HG03097 (cell line): ENCODE data around the gene TUFM.
"Not testable (repeated sequence)": the region's sequence is repeated elsewhere in the genome, so short reads cannot be mapped to it uniquely, and the experiment has no call there.

Experiments used
- ATAC-seq: cut with Tn5 transposase; IDR thresholded peaks from one replicate; pipeline ENCODE4 v1.9.1; 2021; ENCODE audit not compliant: unreplicated experiment, low FRiP score

The TUFM gene

DNA sequence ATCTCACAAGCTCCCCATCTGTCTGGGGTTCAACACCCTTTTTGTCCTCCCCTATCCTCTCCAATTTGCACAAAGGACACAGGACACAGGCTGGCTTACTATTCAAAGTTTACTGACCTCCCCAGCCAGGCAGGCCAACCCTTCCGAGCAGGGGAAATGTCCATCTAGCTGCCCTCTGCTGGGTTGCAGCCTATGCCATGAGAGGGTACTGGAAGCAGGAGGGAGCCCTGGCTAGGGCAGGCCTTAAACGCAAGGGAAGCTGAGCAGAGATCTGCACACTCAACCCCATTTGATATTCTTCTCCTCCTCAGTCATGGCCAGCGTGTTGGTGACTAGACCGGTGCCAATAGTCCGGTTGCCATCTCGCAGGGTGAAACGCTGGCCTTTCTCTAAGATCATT is 3.5 kb downstream of the TUFM start:
- ATAC-seq, result no peak

DNA sequence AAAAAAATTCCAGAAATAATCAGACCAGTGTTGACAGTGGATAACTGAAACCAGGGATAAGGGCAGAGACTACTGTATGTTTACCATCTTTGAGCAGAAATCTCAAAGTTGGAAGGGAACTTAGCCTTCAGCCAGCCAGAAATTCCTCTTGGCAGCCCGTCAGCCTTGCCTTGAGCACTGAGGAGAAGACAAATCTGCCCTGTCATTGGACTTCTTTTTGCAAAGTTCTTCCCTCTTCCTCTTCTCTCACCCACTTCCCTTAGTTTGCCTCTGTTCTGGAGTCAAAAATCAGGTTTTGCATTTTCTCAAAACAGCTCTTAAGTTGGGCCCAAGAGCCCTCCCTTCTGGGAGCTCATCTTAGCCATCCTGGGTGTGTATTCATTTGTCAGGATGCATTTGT is 6.2 kb downstream of the TUFM start:
- ATAC-seq, result no peak

DNA sequence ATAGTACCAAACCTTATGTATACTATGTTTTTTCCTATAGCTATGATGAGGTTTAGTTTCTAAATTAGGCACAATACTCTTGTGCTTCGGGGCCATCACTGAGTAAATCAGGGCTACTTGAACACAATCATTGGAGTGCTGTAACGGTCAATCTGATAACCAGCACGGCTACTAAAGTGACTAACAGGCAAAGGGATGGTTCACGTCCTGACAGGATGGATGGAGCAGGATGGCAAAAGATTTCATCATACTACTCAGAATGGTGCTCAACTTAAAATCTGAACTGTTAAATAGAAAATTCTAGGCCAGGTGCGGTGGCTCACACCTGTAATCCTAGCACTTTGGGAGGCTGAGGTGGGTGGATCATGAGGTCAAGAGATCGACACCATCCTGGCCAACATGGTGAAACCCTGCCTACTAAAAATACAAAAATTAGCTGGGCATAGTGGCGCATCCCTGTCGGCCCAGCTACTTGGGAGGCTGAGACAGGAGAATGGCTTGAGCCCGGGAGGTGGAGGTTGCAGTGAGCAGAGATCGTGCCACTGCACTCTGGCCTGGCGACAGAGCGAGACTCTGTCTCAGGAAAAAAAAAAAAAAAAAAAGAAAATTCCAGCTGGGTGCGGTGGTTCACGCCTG is 7.0 kb downstream of the TUFM start:
- no peak for ATAC-seq

DNA sequence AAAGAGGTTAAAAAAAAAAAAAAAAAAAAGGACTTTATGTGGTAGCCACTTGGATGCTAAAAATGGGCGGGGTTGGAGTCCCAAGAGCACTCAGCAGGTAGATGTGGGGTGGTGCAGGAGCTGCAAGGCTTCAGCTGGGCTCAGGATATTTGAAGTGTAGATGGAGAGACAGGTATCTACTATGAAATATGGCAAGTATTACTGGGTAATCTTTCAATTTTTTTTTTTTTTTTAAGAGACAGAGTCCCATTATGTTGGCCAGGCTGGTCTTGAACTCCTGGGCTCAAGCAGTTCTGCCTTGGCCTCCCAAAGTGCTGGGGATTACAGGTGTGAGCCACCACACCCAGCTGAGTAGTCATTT is 7.6 kb downstream of the TUFM start:
- no peak for ATAC-seq

DNA sequence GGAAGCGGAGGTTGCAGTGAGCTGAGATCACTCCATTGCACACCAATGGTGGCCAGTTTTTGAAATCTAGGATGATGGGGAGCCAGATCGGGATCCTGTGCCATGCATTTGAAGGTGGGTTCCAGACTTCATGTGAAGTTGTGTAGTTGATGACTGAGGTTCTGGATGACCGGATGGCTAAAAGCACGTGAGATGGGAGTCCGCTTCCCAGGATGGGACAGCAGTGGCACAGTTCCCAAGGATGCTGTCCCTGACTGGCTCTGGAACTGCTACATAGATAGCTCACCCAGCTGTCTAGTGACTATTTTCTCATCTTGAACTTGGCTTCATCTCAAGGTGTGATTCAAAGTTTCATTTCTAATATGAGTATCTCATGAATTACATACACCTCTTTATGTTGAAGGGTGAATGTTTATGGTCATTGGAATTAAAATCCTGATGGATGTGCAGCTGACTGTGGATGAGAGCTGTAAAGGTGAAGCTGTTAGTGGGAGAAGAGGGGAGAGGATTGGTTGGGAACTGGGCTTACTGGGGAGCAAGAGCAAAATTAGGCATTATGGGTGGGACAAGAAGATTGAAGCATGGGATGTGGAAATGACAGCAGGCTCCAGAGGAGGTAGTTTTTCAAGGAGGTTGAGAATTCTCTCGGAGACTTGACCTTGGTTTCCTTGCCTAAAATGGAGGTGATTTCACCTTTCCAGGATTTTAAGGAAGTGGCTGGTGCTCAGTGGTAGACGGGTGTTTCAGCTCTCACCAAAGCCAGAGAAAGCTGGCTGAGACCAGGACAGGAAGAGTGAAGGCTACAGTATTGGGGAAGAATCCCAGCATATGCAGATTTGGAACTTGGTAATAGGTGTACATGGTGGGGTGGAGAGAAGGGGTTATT is 8.2 kb downstream of the TUFM start:
- ATAC-seq, result no peak

DNA sequence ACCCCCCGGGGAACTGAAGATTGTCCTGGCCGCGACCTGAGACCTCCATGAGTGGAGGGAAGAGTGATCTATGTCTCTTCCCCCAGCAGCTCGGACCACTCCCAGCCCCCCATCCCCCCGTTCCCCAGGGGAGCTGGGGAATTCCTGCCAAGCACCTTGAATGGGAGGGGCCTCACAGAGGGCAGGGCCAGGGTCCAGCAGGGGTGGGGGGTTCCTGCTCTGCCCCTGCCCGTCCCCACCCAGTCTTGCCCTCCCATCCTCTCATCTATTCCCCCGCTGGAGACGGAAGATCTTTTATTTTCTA is 9.4 kb downstream of the TUFM start:
- no peak for ATAC-seq

DNA sequence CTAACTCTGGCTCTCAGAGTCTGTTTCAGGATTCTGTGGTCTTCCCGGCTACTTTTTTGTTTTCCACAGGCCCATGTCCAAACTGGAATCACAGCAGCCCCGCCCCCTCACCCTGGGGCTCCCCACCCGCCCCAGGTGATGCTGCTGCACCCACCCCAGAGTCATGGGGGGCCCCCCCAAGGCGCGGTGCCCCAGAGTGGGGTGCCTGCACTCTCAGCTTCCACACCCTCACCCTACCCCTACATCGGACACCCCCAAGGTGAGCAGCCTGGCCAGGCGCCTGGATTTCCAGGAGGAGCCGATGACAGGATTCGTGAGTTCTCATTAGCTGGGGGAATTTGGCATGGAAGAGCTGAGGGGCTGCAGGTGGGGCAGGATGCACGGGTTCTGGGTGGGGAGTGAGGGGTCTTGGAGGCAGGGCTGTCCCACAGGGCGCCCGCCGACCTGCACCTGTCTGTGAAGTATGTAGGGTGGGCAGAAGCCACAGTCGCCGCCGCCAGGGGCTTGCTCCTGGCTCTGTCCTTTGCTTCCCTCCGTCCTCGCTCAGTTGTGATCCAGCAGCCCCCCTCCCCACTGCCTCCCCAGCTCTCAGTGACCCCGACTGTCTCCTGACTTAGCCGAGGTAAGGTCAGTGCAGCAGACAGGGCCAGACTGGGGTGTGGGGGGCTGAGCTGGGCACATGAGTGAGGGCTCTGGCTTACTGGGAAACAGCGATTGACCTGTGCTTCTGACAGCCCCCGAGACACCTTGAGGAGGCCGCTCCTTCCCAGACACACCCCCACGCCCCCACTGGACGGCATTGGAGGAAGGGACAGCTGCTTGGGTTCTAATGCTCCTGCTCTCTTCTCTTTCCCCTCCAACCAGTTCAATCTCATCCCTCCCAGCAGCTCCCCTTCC is 10.0 kb downstream of the TUFM start:
- no peak for ATAC-seq

DNA sequence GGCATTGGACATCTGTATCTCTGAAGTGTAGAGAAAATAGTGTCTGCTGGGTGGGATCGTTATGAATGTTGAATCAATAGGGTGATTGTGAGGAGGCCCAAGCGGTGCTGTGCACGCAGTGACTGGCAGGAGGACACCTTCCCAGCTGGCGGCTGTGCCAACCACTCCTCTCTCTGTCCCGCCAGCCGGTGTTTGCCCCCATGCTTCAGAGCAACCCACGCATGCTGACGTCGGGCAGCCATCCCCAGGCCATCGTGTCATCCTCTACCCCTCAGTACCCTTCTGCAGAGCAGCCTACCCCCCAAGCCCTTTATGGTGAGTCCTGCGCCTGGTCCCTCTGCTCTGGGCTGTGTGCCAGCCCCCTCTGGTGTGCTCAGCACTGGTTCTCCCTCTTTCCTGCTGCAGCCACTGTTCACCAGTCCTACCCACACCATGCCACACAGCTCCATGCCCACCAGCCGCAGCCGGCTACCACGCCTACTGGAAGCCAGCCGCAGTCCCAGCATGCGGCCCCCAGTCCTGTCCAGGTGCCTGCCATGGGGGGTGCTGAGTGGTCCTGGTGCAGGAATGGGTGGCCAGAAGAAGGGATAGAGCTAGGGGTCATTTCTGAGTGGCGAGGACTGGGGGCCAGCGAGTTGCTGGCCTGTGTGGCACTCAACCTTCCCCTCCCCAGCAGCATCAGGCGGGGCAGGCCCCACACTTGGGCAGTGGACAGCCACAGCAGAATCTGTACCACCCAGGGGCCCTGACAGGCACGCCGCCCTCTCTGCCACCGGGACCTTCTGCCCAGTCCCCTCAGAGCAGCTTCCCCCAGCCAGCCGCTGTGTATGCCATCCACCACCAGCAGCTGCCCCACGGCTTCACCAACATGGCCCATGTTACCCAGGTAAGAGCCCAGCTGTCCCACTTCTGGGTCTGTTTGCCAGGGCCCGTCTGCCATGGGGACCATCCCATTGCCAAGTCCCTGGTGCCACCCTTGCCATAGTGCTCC is 11.0 kb downstream of the TUFM start:
- ATAC-seq, result no peak

DNA sequence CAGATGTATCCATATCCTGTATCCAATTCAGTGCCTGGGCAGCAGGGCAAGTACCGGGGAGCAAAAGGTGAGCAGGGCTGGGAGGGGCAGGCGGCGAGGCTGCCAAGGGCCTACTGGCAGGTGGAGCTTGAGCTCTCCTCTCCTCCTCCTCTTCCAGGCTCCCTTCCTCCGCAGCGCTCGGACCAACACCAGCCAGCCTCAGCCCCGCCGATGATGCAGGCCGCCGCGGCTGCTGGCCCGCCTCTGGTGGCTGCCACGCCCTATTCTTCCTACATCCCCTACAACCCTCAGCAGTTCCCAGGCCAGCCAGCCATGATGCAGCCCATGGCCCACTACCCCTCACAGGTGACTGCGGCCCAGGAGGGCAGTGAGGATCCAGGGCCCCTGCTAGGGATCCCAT is 11.8 kb downstream of the TUFM start:
- ATAC-seq, result no peak

DNA sequence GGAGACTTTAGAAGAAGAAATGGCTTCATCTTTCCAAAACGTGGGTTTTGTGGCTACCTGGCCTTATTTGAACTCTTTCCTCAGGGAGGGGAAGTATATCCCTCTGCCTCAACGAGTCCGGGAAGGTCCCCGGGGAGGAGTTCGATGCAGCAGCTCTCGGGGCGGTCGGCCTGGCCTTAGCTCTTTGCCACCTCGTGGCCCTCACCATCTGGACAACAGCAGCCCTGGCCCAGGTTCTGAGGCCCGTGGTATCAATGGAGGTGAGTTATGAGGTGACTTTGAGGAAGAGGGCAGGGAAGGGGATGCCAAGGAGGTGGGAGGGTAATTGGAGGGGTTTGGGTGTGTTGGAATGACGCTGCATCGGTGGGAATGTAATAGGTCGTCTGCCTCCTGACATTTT is 15.6 kb downstream of the TUFM start:
- ATAC-seq, result no peak

DNA sequence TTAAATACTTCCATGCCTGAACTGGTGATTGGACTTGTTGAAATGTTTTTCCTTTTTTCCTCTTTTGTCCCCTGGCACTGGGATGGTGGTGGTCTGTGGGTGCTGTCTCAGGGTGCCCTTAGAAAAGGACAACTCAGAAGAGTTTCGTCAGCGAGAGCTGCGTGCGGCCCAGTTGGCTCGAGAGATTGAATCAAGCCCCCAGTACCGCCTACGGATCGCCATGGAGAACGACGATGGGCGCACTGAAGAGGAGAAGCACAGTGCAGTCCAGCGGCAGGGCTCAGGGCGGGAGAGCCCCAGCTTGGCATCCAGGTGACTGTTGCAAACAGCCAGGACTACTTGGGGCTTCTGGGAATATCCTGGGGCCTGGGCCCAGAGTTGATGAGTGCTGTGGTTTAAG is 16.4 kb downstream of the TUFM start:
- ATAC-seq, result no peak

DNA sequence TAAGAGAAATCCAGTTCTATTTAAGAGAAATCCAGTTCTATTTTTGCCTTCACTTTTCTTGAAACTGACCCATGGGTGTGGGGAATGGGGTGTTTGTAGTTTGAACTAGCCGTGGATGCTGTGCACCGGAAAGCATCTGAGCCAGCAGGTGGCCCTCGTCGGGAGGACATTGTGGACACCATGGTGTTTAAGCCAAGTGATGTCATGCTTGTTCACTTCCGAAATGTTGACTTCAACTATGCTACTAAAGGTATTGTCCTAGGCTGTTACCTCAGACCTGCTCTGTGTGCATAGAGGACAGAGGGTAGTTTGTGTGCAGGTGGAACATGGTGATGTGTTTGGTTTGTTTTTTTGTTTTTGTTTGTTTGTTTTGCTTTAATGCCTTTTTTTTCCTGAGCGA is 20.0 kb downstream of the TUFM start:
- ATAC-seq, result no peak

DNA sequence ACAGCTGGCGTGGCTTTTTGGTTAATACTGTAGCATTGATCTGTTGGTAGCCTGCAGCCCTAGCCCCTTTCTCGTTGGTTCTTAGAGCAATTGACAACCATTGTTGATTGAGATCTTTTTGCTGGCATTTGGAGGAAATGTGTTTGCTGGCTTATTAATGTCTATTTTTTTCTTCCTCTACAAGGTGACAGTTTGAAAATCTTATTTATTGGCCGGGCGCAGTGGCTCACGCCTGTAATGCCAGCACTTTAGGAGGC is 21.5 kb downstream of the TUFM start:
- ATAC-seq, result no peak

DNA sequence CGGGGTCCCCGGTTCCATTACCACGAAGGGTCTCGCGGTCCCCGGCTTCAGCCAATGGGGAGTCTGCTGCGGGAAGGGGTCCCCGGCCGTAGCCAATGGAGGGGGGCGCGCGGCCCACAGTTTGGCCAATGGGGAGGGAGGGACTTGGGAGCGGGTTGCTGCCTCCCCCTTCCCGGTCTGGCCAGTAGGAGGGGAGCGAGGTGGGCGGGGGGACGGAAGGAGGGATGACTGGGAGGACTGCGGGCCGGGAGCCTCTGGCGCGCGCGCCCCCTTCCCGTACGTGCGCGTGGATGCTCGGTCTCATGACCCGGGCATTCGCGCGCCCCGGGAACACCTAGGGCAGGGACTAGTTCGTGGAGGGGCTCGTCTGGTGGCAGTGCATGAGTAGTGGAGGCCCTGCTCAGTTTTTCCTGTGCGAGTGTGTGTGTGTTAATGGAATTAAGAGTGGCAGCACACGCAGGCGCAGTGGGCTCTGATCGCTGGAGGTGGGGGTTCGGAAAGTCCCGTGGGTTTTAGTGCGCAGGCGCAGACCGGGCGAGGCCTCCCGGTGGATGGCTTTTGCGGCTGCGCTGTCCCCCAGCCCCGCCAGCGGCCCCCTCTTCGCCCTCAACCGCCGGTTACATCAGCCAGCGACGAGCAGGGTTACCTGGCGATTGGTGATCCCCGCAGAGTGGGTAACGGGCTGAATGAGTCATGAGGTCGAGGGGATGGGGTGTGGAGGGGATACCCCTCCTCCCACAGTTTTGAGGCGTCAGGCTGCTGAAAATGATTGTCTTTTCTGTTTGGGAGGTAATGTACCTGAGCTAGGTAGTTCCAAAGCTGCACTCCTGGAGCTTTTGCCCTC is 22.1 kb downstream of the TUFM start:
- ATAC-seq, result peak; percentile 50

DNA sequence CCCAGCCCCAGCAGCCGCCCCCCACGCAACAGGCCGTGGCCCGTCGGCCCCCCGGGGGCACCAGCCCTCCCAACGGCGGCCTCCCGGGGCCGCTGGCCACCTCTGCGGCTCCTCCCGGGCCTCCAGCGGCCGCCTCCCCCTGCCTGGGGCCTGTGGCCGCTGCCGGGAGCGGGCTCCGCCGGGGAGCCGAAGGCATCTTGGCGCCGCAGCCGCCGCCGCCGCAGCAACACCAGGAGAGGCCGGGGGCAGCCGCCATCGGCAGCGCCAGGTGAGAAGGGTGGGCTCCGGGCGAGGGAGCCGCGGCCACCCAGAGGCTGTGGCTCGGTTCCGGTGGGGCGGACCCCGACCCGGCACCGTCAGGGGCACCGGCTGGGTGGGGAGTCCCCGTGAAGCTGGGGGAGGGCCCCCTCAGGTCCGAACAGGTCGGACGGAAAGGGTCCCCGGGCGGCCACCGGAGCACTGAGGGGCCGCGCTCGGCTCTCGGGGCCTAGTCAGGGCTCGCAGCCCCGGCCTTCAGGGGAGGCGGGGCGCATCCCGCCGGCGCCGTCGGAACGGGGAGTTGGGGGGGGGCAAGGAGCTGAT is 22.8 kb downstream of the TUFM start:
- peak; percentile 15 for ATAC-seq

DNA sequence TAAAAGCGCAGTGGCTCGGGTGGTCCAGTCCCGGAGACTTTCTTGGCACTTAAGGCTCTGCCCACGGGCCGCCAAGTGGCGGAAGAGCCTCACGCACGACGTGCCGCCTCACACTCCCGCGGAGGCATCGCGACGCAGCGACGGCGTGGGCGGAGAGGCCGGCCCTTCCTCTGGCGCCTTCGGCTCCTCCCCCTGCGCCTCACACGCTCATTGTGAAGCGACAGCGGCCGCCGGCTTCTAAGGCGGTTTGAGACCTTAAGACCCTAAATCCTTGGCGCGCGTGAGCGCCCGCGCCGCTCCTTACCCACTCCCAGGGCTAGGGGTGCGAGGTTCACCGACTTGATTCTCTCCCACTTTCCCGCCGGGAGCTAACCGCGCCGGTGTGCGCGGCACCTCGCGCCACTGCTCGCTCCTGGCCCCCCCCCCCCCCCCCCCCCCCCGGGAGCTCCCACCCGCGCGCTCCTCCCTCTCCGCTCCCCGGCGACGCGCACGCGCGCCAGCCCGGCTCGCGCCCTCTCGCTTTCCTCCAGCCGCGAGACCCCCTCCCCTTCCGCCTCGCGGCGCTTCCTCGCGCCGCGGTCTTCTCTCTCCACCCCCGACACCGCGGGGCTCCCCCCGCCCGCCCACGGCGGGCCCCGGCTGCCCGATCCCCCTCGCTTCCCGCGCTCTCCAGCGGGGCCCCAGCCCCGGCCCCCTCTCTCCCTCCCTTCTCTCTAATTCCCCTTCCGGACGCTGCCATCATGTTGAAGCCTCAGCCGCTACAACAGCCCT is 23.4 kb downstream of the TUFM start, which contains the start of gene ATXN2L:
TSS of gene ATXN2L (plus strand) at position 480 of the 771 bp plus-strand sequence. CDS start at position 741, 261 bp downstream.
- peak; percentile 41 for ATAC-seq

DNA sequence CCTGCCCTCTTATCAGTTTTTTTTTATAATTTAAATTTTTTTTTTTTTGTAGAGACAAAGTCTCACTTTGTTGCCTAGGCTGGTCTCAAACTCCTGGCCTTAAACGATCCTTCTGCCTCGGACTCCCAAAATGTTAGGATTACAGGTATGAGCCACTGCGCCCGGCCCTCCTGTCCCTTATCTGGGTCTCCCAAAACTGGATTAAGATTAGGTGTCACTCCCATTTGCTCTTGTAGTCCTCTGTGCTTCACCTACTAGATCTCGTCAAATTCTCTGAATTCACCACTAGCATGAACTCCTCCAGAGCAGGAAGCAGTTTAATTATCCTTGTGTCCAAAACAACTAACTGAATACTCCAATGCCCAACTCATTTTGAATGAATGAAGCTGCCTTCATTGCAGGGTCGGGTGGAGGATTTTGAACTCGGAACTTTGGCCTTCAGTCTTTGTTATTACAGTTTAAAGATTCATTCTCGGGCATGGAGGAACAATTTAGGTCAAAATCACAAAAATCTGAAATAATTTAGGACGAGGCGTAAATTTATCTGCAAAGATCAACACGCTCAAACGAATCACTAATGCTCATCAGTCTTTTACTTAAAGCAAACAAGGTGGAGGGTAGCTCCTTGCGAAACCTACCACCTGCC is 24.2 kb downstream of the TUFM start:
- no peak for ATAC-seq

DNA sequence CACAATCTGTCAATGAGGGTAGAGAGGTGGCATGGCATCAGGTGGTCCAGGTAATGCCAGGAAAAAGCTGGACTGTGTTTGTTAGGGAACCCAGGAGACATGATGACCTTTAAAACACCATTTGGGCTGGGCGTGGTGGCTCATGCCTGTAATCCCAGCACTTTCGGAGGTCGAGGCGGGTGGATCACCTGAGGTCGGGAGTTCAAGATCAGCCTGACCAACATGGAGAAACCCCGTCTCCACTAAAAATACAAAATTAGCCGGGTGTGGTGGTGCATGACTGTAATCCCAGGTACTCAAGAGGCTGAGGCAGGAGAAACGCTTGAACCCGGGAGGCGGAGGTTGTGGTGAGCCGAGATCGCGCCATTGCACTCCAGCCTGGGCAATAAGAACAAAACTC is 25.6 kb downstream of the TUFM start:
- ATAC-seq, result not testable (repeated sequence)
